GM23338 (cell line): ENCODE results near the gene ZNF583. TPM values are rescaled to one million over a fixed set of nuclear protein-coding genes. Genes with fewer than 3 reads are reported as not detected.

Source experiments
- ATAC-seq: fragments of 200-7000 bp; cut with Tn5 transposase; 3 replicates; pipeline ENCODE4 v1.9.1; 2020
- DNase-seq: peaks from one replicate; pipeline ENCODE4 v3.0.0-alpha.2; 2015; ENCODE audit warnings: low spot score
- H2AFZ ChIP-seq: fragments of 200-600 bp; sonication (generic); 2 replicates; pipeline ENCODE4 v1.8.0; 2016; ENCODE audit warnings: antibody characterized with exemption, mild to moderate bottlenecking, moderate library complexity
- H3F3A ChIP-seq: fragments of 200-600 bp; sonication (generic); replicated peaks from 2 replicates; pipeline ENCODE4 v1.8.0; 2017; ENCODE audit warnings: antibody characterized with exemption, mixed run types, low read depth
- H3K27ac ChIP-seq: fragments of 200-600 bp; sonication (generic); 2 replicates; pipeline ENCODE4 v1.6.1; 2016; ENCODE audit warnings: low read depth
- H3K27me3 ChIP-seq: fragments of 200-600 bp; sonication (generic); 2 replicates; pipeline ENCODE4 v1.8.0; 2016; ENCODE audit warnings: mild to moderate bottlenecking, mixed run types, moderate library complexity; ENCODE audit not compliant: insufficient read depth
- H3K36me3 ChIP-seq: fragments of 200-600 bp; sonication (generic); 2 replicates; pipeline ENCODE4 v1.8.0; 2016; ENCODE audit warnings: mild to moderate bottlenecking; ENCODE audit not compliant: insufficient read depth
- H3K4me1 ChIP-seq: fragments of 200-600 bp; sonication (generic); 2 replicates; pipeline ENCODE4 v1.8.0; 2016; ENCODE audit warnings: mild to moderate bottlenecking, moderate library complexity; ENCODE audit not compliant: insufficient read depth
- H3K4me2 ChIP-seq: fragments of 200-600 bp; sonication (generic); 2 replicates; pipeline ENCODE4 v1.7.1; 2017; ENCODE audit warnings: mixed run types
- H3K4me3 ChIP-seq: fragments of 200-600 bp; sonication (generic); 2 replicates; pipeline ENCODE4 v1.6.1; 2016; ENCODE audit warnings: mixed run types
- H3K79me2 ChIP-seq: fragments of 200-600 bp; sonication (generic); replicated peaks from 2 replicates; pipeline ENCODE4 v1.8.0; 2017; ENCODE audit warnings: mild to moderate bottlenecking; ENCODE audit not compliant: insufficient read depth
- H3K9me2 ChIP-seq: fragments of 200-600 bp; sonication (generic); 2 replicates; pipeline ENCODE4 v1.8.0; 2017; ENCODE audit not compliant: insufficient read depth
- H4K20me1 ChIP-seq: fragments of 200-600 bp; sonication (generic); replicated peaks from 2 replicates; pipeline ENCODE4 v1.8.0; 2017; ENCODE audit warnings: mild to moderate bottlenecking; ENCODE audit not compliant: insufficient read depth
- H3K27ac Mint-ChIP-seq: 2 replicates; pipeline ENCODE4 v1.8.0; 2020; ENCODE audit warnings: inconsistent platforms, mild to moderate bottlenecking, moderate library complexity, mixed read lengths
- H3K27me3 Mint-ChIP-seq: 3 replicates; pipeline ENCODE4 v1.8.0; 2022; ENCODE audit warnings: low read depth, mild to moderate bottlenecking, moderate library complexity, mixed read lengths, inconsistent platforms; ENCODE audit not compliant: insufficient read depth, poor library complexity
- H3K36me3 Mint-ChIP-seq: 3 replicates; pipeline ENCODE4 v1.8.0; 2021; ENCODE audit warnings: low read depth, mild to moderate bottlenecking, inconsistent platforms, moderate library complexity, mixed read lengths
- H3K4me1 Mint-ChIP-seq: 3 replicates; pipeline ENCODE4 v1.8.0; 2020; ENCODE audit warnings: mild to moderate bottlenecking, inconsistent platforms, mixed read lengths
- H3K4me3 Mint-ChIP-seq: 3 replicates; pipeline ENCODE4 v1.8.0; 2021; ENCODE audit warnings: moderate library complexity, mild to moderate bottlenecking, inconsistent platforms, mixed read lengths
- H3K9me3 Mint-ChIP-seq: 3 replicates; pipeline ENCODE4 v1.8.0; 2020; ENCODE audit warnings: moderate library complexity, mild to moderate bottlenecking, inconsistent platforms, mixed read lengths
- CREB1 ChIP-seq: fragments of 250-450 bp; sonication (Bioruptor Pico); IDR thresholded peaks from 2 replicates; pipeline ENCODE4 v1.5.0; 2020; ENCODE audit warnings: low read depth, mild to moderate bottlenecking, moderate library complexity
- EZH2 ChIP-seq: fragments of 200-600 bp; sonication (generic); IDR thresholded peaks from one replicate; pipeline ENCODE4 v1.8.0; 2017; ENCODE audit warnings: antibody characterized with exemption, mild to moderate bottlenecking, low read depth; ENCODE audit not compliant: unreplicated experiment
- JUNB ChIP-seq: IDR thresholded peaks from one replicate; pipeline ENCODE4 v1.6.1; 2016; ENCODE audit warnings: antibody characterized with exemption; ENCODE audit not compliant: unreplicated experiment
- POLR2AphosphoS5 ChIP-seq: IDR thresholded peaks from 2 replicates; pipeline ENCODE4 v1.6.1; 2016; ENCODE audit warnings: antibody characterized with exemption, low read depth
- ZNF462 ChIP-seq: fragments of 250-450 bp; sonication (Bioruptor Pico); IDR thresholded peaks from 2 replicates; pipeline ENCODE4 v1.5.0; 2020; ENCODE audit warnings: mild to moderate bottlenecking, moderate library complexity
- polyA plus RNA-seq: library from polyadenylated mRNA; unstranded; fragments of >200 nt; fragmentation: Nextera tagmentation; extraction: Ambion mirVana; gene quantifications from 2 replicates; pipeline ENCODE4 v1.2.1, GENCODE V29; 2016
- total RNA-seq: library from RNA; depleted of rRNA; stranded (reverse); fragments of >200 nt; shearing (Covaris generic); gene quantifications from 2 replicates; pipeline ENCODE4 v1.2.3, GENCODE V29; 2014
- TF ChIP-seq, protein P1 (sequence below), 2 experiments: fragments of 200-600 bp in 1 of 2; sonication (generic) in 1 of 2; conservative IDR thresholded peaks; 2 replicates each; pipeline versions ENCODE4 v1.5.1 to v1.6.1; 2016 to 2017; ENCODE audit warnings: antibody characterized with exemption in 2 of 2, low read depth in 2 of 2, mild to moderate bottlenecking in 2 of 2, moderate library complexity in 1 of 2
- TF ChIP-seq, protein P2 (sequence below): IDR thresholded peaks from one replicate; pipeline ENCODE4 v1.6.1; 2018; ENCODE audit warnings: antibody characterized with exemption; ENCODE audit not compliant: unreplicated experiment

Gene ZNF583
- total and polyA plus RNA-seq, 2 experiments from 2014 or later, result 2.4 to 6.3 TPM

DNA sequence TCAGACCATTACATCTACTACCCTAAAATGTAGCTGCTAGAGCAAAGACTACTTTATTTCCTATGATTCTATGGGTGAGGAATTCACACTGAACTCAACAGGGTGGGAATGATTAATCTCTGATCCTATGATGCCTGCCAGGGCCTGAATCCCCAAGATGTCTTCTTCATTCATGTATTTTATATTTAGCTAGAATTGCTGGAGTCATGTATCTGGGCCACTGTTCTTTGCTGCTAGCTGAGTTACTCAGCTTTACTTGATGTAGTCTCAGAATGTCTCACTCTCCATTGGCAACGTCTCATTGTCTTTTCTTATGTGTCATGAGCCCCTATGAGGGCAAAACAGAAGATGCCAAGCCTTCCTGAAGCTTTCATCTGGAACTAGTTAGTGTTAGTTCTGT, 31.9 kb upstream of the ZNF583 start:
- Mint-ChIP-seq H3K27me3 (peaks cover 7% of the 10 kb centered on the region), H3K36me3 (peaks cover 87% of the 10 kb centered on the region), H3K4me3 (no peak overlapping the region), H3K27ac (no peak overlapping the region), H3K4me1 (peaks cover 14% of the 10 kb centered on the region), H3K9me3 (peaks cover 4% of the 10 kb centered on the region)
- Histone ChIP-seq H3K27ac (no peak overlapping the region), H3K4me2 (no peak overlapping the region), H2AFZ (no peak overlapping the region), H4K20me1 (no peaks in the 10 kb centered on the region), H3F3A (peaks cover 7% of the 10 kb centered on the region), H3K79me2 (peaks cover 31% of the 10 kb centered on the region), H3K9me2 (no peaks in the 10 kb centered on the region), H3K4me1 (peaks cover 6% of the 10 kb centered on the region), H3K4me3 (no peak overlapping the region), H3K36me3 (peaks cover 30% of the 10 kb centered on the region), H3K27me3 (no peaks in the 10 kb centered on the region)
- no peak for DNase-seq
- no peak for TF ChIP-seq ZNF462 (CRISPR knock-in tag)
- no peak for TF ChIP-seq JUNB
- TF ChIP-seq POLR2AphosphoS5, result no peak
- no peak for TF ChIP-seq EZH2
- TF ChIP-seq, protein P1, sequence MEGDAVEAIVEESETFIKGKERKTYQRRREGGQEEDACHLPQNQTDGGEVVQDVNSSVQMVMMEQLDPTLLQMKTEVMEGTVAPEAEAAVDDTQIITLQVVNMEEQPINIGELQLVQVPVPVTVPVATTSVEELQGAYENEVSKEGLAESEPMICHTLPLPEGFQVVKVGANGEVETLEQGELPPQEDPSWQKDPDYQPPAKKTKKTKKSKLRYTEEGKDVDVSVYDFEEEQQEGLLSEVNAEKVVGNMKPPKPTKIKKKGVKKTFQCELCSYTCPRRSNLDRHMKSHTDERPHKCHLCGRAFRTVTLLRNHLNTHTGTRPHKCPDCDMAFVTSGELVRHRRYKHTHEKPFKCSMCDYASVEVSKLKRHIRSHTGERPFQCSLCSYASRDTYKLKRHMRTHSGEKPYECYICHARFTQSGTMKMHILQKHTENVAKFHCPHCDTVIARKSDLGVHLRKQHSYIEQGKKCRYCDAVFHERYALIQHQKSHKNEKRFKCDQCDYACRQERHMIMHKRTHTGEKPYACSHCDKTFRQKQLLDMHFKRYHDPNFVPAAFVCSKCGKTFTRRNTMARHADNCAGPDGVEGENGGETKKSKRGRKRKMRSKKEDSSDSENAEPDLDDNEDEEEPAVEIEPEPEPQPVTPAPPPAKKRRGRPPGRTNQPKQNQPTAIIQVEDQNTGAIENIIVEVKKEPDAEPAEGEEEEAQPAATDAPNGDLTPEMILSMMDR (conservative IDR thresholded peaks at IDR 0.05; ENCODE audit: low read depth in 2 of 2), result no peak
- TF ChIP-seq CREB1 (CRISPR knock-in tag), result no peak
- TF ChIP-seq, protein P2, sequence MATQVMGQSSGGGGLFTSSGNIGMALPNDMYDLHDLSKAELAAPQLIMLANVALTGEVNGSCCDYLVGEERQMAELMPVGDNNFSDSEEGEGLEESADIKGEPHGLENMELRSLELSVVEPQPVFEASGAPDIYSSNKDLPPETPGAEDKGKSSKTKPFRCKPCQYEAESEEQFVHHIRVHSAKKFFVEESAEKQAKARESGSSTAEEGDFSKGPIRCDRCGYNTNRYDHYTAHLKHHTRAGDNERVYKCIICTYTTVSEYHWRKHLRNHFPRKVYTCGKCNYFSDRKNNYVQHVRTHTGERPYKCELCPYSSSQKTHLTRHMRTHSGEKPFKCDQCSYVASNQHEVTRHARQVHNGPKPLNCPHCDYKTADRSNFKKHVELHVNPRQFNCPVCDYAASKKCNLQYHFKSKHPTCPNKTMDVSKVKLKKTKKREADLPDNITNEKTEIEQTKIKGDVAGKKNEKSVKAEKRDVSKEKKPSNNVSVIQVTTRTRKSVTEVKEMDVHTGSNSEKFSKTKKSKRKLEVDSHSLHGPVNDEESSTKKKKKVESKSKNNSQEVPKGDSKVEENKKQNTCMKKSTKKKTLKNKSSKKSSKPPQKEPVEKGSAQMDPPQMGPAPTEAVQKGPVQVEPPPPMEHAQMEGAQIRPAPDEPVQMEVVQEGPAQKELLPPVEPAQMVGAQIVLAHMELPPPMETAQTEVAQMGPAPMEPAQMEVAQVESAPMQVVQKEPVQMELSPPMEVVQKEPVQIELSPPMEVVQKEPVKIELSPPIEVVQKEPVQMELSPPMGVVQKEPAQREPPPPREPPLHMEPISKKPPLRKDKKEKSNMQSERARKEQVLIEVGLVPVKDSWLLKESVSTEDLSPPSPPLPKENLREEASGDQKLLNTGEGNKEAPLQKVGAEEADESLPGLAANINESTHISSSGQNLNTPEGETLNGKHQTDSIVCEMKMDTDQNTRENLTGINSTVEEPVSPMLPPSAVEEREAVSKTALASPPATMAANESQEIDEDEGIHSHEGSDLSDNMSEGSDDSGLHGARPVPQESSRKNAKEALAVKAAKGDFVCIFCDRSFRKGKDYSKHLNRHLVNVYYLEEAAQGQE, result no peak
- ATAC-seq, result no peak
